Esophagus squamous epithelium (tissue), 5 donors: ENCODE measurements around the gene NR1H3. TPM values are rescaled to one million over a fixed set of nuclear protein-coding genes. Genes with fewer than 3 reads are reported as not detected.
A peak's percentile ranks its signal among the peaks of the same experiment; 100 is the strongest.
"Not testable (repeated sequence)": the region's sequence is repeated elsewhere in the genome, so short reads cannot be mapped to it uniquely, and the experiment has no call there.

Source experiments
- DNase-seq: peaks from one replicate; lab custom pipeline; 2025; lab: John Stamatoyannopoulos, UW
- H3K27ac ChIP-seq, 4 donors: fragments of 200-600 bp; sonication (generic); one replicate each; pipeline ENCODE4 v1.5.1; 2016 to 2019; ENCODE audit warnings: mild to moderate bottlenecking in 1 of 4
- H3K27me3 ChIP-seq, 4 donors: fragments of 200-600 bp; sonication (generic); 1 replicate in 3 of 4; 2 replicates in 1 of 4; pipeline versions ENCODE4 v1.5.1 to v1.6.0; 2017 to 2021; ENCODE audit warnings: antibody characterized with exemption in 1 of 4
- H3K36me3 ChIP-seq, 3 donors: fragments of 200-600 bp; sonication (generic); one replicate each; pipeline ENCODE4 v1.5.1; 2016 to 2019
- H3K4me1 ChIP-seq, 3 donors: fragments of 200-600 bp; sonication (generic); one replicate each; pipeline ENCODE4 v1.5.1; 2017 to 2019
- H3K4me3 ChIP-seq, 4 donors: fragments of 200-600 bp; sonication (generic); 1 replicate in 3 of 4; 2 replicates in 1 of 4; pipeline ENCODE4 v1.5.1; 2016 to 2019; ENCODE audit warnings: mild to moderate bottlenecking in 2 of 4, moderate library complexity in 1 of 4
- H3K9me3 ChIP-seq, 3 donors: fragments of 200-600 bp; sonication (generic); one replicate each; pipeline ENCODE4 v1.5.1; 2016 to 2019
- CTCF ChIP-seq, 6 experiments: fragments of 450-650 bp in 4 of 6; fragments of 200-600 bp in 2 of 6; sonication (generic) in 2 of 6; IDR thresholded peaks; one replicate each; pipeline ENCODE4 v1.5.1; 2016 to 2019; ENCODE audit warnings: antibody characterized with exemption in 6 of 6, mild to moderate bottlenecking in 4 of 6, moderate library complexity in 4 of 6
- POLR2A ChIP-seq, 4 donors: fragments of 450-650 bp; IDR thresholded peaks; one replicate each; pipeline ENCODE4 v1.6.1; 2017; ENCODE audit warnings: antibody characterized with exemption in 4 of 4, mild to moderate bottlenecking in 4 of 4, moderate library complexity in 3 of 4
- WGBS, 2 donors: methylation state at CpG; one replicate each; pipeline ENCODE4 v1.1.5; 2018; 5-methylcytosine and 5-hydroxymethylcytosine counted together
- intact Hi-C: fragments of 100-400 bp; cut with DNase I; formaldehyde crosslinking; loops from one replicate; pipeline ENCODE4 v1.15.0; 2022
- total RNA-seq, 4 donors: library from RNA; depleted of rRNA; stranded (reverse); fragments of >200 nt; gene quantifications; one replicate each; pipeline ENCODE4 v1.1.0, GENCODE V29; 2016
- donor health status: DM: yes; HTN: yes; CAD: no.

Gene NR1H3
- total RNA-seq = 10 to 100 TPM in 2 of 4 donors, 1 to 10 TPM in 2; 2.4 to 24.8 (median 12.5) TPM

DNA sequence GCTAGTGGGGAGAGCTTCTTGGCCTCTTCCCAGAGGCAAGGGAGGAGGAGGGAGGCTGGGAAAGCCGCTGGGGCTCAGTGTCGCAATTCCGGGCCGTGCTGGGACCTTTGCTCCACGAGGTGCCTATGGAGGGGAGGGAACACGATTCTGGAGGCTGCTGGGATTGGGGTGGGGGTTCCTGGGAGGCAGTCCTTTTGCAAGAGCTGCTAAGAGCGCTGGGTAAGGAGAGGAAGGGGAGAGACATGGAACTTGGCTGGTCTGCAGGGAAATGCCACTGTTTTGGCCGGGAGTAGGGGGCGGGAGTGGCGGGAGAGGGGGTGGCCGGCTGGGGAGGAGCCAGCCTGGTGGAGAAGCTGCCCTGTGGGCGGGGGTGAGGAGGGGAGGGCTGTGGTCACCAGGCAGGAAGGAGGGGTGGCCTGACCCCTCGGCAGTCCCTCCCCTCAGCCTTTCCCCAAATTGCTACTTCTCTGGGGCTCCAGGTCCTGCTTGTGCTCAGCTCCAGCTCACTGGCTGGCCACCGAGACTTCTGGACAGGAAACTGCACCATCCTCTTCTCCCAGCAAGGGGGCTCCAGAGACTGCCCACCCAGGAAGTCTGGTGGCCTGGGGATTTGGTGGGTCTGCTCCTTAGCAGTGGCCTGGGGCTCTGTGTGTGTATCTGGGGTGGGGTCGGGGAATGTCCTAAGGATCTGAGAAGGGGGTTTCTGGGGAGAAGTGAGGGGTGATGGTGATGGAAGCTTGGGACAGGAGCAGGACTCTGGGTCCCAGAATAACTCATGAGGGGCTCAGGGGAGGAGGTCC, at the start of gene NR1H3:
Gene NR1H3 (plus strand): TSS at position 480 of the 800 bp plus-strand sequence. CDS start 1,221 bp downstream, outside the sequence.
- WGBS, 2 donors = 3% methylated on average over 4 to 5 of the region's 15 CpGs
- peaks cover 28 to 67% (median 41%) of the 10 kb centered on the region in 3 donors for H3K4me1 ChIP-seq

GRCh38 chr11:47208008-47208552, 49.7 kb upstream of the NR1H3 start:
- H3K27ac ChIP-seq, intact Hi-C loops, H3K27me3 ChIP-seq, DNase-seq, H3K36me3 ChIP-seq, H3K9me3 ChIP-seq, H3K4me3 ChIP-seq: not testable (repeated sequence)
- 91 to 93% methylated on average over 12 to 13 of the region's 13 CpGs for WGBS, 2 donors
- peaks cover 4 to 24% (median 5%) of the 10 kb centered on the region in 3 donors for H3K4me1 ChIP-seq

More for the DNA sequence above, at the start of gene NR1H3:
- TF ChIP-seq CTCF (IDR thresholded peaks at IDR 0.05) = peak in 4 of 6 experiments; percentile 24 to 47 (median 40)
- TF ChIP-seq POLR2A (IDR thresholded peaks at IDR 0.05) = no peak
- H3K27ac ChIP-seq = peak within 1 kb of the TSS; percentile 51 to 83 (median 71)
- no peaks in the 10 kb centered on the region for H3K27me3 ChIP-seq
- no peaks in the 10 kb centered on the region for H3K9me3 ChIP-seq
- peak within 1 kb of the TSS in 3 of 4 donors; percentile 30 to 54 (median 36) for H3K4me3 ChIP-seq
- intact Hi-C loops = loop anchor here (5.0 kb wide), 1 partner anchor 80 kb away; the partner anchor contains the start of gene ARFGAP2
- H3K36me3 ChIP-seq = peaks cover 0 to 19% (median 0%) of the 10 kb centered on the region in 3 donors
- peak; percentile 23 for DNase-seq

DNA sequence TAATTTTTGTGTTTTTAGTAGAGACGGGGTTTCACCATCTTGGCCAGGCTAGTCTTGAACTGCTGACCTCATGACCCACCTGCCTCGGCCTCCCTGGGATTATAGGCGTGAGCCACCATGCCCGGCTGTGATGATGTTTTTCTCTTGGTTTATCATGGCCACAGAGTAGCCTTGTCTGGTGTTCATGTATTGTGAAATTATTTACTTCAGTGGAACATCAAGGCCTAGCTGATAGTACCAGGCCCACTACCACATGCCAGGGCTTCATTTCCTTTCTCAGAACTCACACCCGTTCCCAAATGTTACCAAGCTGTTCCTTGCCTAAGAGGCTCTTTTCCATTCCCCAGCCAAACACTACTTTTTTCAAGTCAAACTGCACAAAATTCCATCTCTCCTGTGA, 49.2 kb upstream of the NR1H3 start:
- intact Hi-C loops = no loop called here
- H3K36me3 ChIP-seq = no peaks in the 10 kb centered on the region
- H3K4me3 ChIP-seq = no peak overlapping the region
- no peaks in the 10 kb centered on the region for H3K27me3 ChIP-seq
- H3K27ac ChIP-seq = no peak overlapping the region
- 93 to 94% methylated on average over 4 to 5 of the region's 5 CpGs for WGBS, 2 donors
- H3K9me3 ChIP-seq = no peaks in the 10 kb centered on the region
- peaks cover 5 to 30% (median 7%) of the 10 kb centered on the region in 3 donors for H3K4me1 ChIP-seq
- TF ChIP-seq CTCF (IDR thresholded peaks at IDR 0.05) = no peak
- TF ChIP-seq POLR2A (IDR thresholded peaks at IDR 0.05) = no peak
- no peak for DNase-seq

GRCh38 chr11:47212938-47213337, 44.9 kb upstream of the NR1H3 start:
- Histone ChIP-seq H3K4me1 (peaks cover 19 to 53% (median 23%) of the 10 kb centered on the region in 3 donors), H3K4me3 (no peak overlapping the region), H3K27ac (peak overlapping the region; percentile 26 to 99 (median 95)), H3K9me3 (no peaks in the 10 kb centered on the region), H3K27me3 (no peaks in the 10 kb centered on the region), H3K36me3 (peaks cover 0 to 11% (median 0%) of the 10 kb centered on the region in 3 donors)
- 50 to 79% methylated on average over 9 to 10 of the region's 12 CpGs for WGBS, 2 donors
- TF ChIP-seq CTCF (IDR thresholded peaks at IDR 0.05) = no peak
- TF ChIP-seq POLR2A (IDR thresholded peaks at IDR 0.05) = no peak
- intact Hi-C loops = no loop called here
- DNase-seq = no peak

DNA sequence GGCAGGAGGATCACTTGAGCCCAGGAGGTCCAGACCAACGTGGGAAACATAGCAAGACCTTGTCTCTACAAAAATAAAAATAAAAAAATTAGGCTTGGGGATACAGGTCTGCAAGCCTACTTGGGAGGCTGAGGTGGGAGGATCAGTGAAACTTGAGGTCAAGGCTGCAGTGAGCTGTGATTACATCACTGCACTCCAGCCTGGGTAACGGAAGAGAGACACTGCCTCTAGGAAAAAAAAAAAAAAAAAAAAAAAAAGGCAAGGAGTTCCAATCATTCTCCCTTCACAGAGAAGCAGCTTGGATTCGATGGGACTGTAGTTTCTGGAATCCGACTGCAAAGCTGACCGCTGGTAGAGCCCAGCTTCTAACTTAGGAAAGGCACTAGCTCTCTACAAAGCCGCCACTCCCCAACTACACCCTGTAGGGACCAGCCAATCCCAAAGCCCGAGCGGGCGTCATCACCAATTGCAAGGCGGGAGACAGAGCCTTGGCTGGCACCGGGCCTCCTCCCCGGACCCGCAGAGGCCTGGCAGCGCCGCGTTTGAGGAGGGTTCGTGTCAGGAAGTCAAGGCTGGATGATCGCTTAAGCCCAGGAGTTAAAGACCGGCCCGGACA, 43.7 kb upstream of the NR1H3 start:
- H3K27ac ChIP-seq = peak overlapping the region; percentile 93 to 99 (median 95)
- peaks cover 0 to 20% (median 0%) of the 10 kb centered on the region in 3 donors for H3K36me3 ChIP-seq
- intact Hi-C loops = no loop called here
- 6 to 12% methylated on average over 6 to 13 of the region's 20 CpGs for WGBS, 2 donors
- peak overlapping the region; percentile 60 to 77 (median 75) for H3K4me3 ChIP-seq
- H3K9me3 ChIP-seq = no peaks in the 10 kb centered on the region
- H3K27me3 ChIP-seq = no peaks in the 10 kb centered on the region
- peak; percentile 53 for DNase-seq
- peaks cover 21 to 65% (median 23%) of the 10 kb centered on the region in 3 donors for H3K4me1 ChIP-seq
- peak in 2 of 4 donors; percentile 56 to 78 for TF ChIP-seq POLR2A (IDR thresholded peaks at IDR 0.05)
- no peak for TF ChIP-seq CTCF (IDR thresholded peaks at IDR 0.05)
